ENCODE results near the gene NADSYN1. TPM values are rescaled to one million over a fixed set of nuclear protein-coding genes. Genes with fewer than 3 reads are reported as not detected.
A peak's percentile ranks its signal among the peaks of the same experiment; 100 is the strongest.

Gene NADSYN1
- total and polyA plus RNA-seq, 4 donors = 62.8 to 79.3 (median 65.0) TPM

GRCh38 chr11:71486320-71486719 is 33.3 kb downstream of the NADSYN1 start:
- Histone ChIP-seq H3K4me3 (no peak overlapping the region), H3K9me3 (ENCODE audit: control insufficient read depth in 4 of 4, insufficient read depth in 3 of 4, low read length in 3 of 4) (peaks cover 0 to 1% (median 0%) of the 10 kb centered on the region in 4 donors), H3K27me3 (ENCODE audit: control insufficient read depth in 3 of 3, insufficient read depth in 3 of 3, low read length in 2 of 3) (no peaks in the 10 kb centered on the region), H3K27ac (ENCODE audit: low read depth in 1 of 2, low read length in 1 of 2) (no peak overlapping the region), H3K4me1 (ENCODE audit: control insufficient read depth in 5 of 5, insufficient read depth in 5 of 5, low read length in 5 of 5) (peaks cover 0 to 23% (median 10%) of the 10 kb centered on the region in 5 donors), H3K9ac (ENCODE audit: insufficient read depth in 1 of 2, low read length in 2 of 2) (no peak overlapping the region), H3K36me3 (ENCODE audit: control insufficient read depth in 4 of 4, insufficient read depth in 4 of 4, low read length in 4 of 4) (peaks cover 0 to 57% (median 35%) of the 10 kb centered on the region in 4 donors)
- no peak for DNase-seq
- TF ChIP-seq CTCF (IDR thresholded peaks at IDR 0.05; ENCODE audit: control extremely low read depth, extremely low read depth) = no peak
- WGBS, 2 donors = 95 to 98% methylated on average over 1 of the region's 1 CpG
- ATAC-seq (ENCODE audit: insufficient read depth, low FRiP score) = no peak

GRCh38 chr11:71488681-71489270 is 35.8 kb downstream of the NADSYN1 start:
- DNase-seq (peak; percentile 35 to 41 (median 35)), ATAC-seq (ENCODE audit: insufficient read depth, low FRiP score) (no peak)
- Histone ChIP-seq H3K27ac (ENCODE audit: low read depth in 1 of 2, low read length in 1 of 2) (peak overlapping the region in 1 of 2 donors; percentile 20), H3K9ac (ENCODE audit: insufficient read depth in 1 of 2, low read length in 2 of 2) (no peak overlapping the region), H3K27me3 (ENCODE audit: control insufficient read depth in 3 of 3, insufficient read depth in 3 of 3, low read length in 2 of 3) (no peaks in the 10 kb centered on the region), H3K4me3 (no peak overlapping the region), H3K36me3 (ENCODE audit: control insufficient read depth in 4 of 4, insufficient read depth in 4 of 4, low read length in 4 of 4) (peaks cover 0 to 46% (median 24%) of the 10 kb centered on the region in 4 donors), H3K9me3 (ENCODE audit: control insufficient read depth in 4 of 4, insufficient read depth in 3 of 4, low read length in 3 of 4) (peaks cover 0 to 1% (median 0%) of the 10 kb centered on the region in 4 donors), H3K4me1 (ENCODE audit: control insufficient read depth in 5 of 5, insufficient read depth in 5 of 5, low read length in 5 of 5) (peaks cover 0 to 23% (median 10%) of the 10 kb centered on the region in 5 donors)
- no peak for TF ChIP-seq CTCF (IDR thresholded peaks at IDR 0.05; ENCODE audit: control extremely low read depth, extremely low read depth)
- WGBS, 2 donors = 79 to 81% methylated on average over 6 of the region's 6 CpGs

GRCh38 chr11:71489311-71490043 is 36.5 kb downstream of the NADSYN1 start:
- Histone ChIP-seq H3K27ac (ENCODE audit: low read depth in 1 of 2, low read length in 1 of 2) (no peak overlapping the region), H3K36me3 (ENCODE audit: control insufficient read depth in 4 of 4, insufficient read depth in 4 of 4, low read length in 4 of 4) (peaks cover 0 to 44% (median 21%) of the 10 kb centered on the region in 4 donors), H3K27me3 (ENCODE audit: control insufficient read depth in 3 of 3, insufficient read depth in 3 of 3, low read length in 2 of 3) (no peaks in the 10 kb centered on the region), H3K9ac (ENCODE audit: insufficient read depth in 1 of 2, low read length in 2 of 2) (no peak overlapping the region), H3K4me1 (ENCODE audit: control insufficient read depth in 5 of 5, insufficient read depth in 5 of 5, low read length in 5 of 5) (peaks cover 0 to 23% (median 10%) of the 10 kb centered on the region in 5 donors), H3K4me3 (no peak overlapping the region), H3K9me3 (ENCODE audit: control insufficient read depth in 4 of 4, insufficient read depth in 3 of 4, low read length in 3 of 4) (peaks cover 0 to 1% (median 0%) of the 10 kb centered on the region in 4 donors)
- WGBS, 2 donors = 71 to 82% methylated on average over 15 of the region's 15 CpGs
- peak in 1 of 3 donors; percentile 17 for DNase-seq
- no peak for ATAC-seq (ENCODE audit: insufficient read depth, low FRiP score)
- TF ChIP-seq CTCF (IDR thresholded peaks at IDR 0.05; ENCODE audit: control extremely low read depth, extremely low read depth) = no peak

Measured in lung (tissue), 12 donors.